HEK293 (cell line): ENCODE measurements around the gene HEMK1.
A peak's percentile ranks its signal among the peaks of the same experiment; 100 is the strongest.

Experiments
- CTCF ChIA-PET: fragments of 350-600 bp; formaldehyde crosslinking; extraction: SDS; loops from one replicate; lab custom pipeline; 2021; ENCODE audit warnings: antibody characterized with exemption; lab: Yijun Ruan, JAX
- POLR2A ChIA-PET: fragments of 300-600 bp; formaldehyde crosslinking; extraction: SDS; loops from one replicate; lab custom pipeline; 2020; ENCODE audit warnings: antibody characterized with exemption, inconsistent platforms; lab: Yijun Ruan, JAX
- H3K27ac ChIP-seq: fragments of 200-500 bp; sonication (Bioruptor generic); 2 replicates; pipeline ENCODE4 v1.5.1; 2014; ENCODE audit warnings: low read depth, low read length, control low read depth, inconsistent platforms; ENCODE audit errors: extremely low read depth
- H3K36me3 ChIP-seq, 2 experiments: fragments of 200-500 bp in 1 of 2; sonication (Bioruptor generic) in 1 of 2; 1 replicate in 1 of 2; 2 replicates in 1 of 2; pipeline ENCODE4 v1.5.1; 2014 to 2017; ENCODE audit warnings: inconsistent platforms in 2 of 2, low read length in 2 of 2; ENCODE audit not compliant: control insufficient read depth in 2 of 2, insufficient read depth in 1 of 2
- H3K4me1 ChIP-seq: fragments of 200-500 bp; sonication (Bioruptor generic); 2 replicates; pipeline ENCODE4 v1.5.1; 2014; ENCODE audit warnings: mild to moderate bottlenecking, low read length, inconsistent platforms; ENCODE audit not compliant: control insufficient read depth, insufficient read depth
- H3K4me3 ChIP-seq: 2 replicates; pipeline ENCODE4 v1.5.1; 2011; ENCODE audit warnings: low read depth, mild to moderate bottlenecking, control low read depth, low read length, moderate library complexity
- H3K9me3 ChIP-seq: fragments of 200-500 bp; sonication (Bioruptor generic); 2 replicates; pipeline ENCODE4 v1.5.1; 2014; ENCODE audit warnings: low read depth, low read length, inconsistent platforms; ENCODE audit not compliant: control insufficient read depth, insufficient read depth
- EGR2 ChIP-seq: fragments of 450-650 bp; formaldehyde crosslinking; IDR thresholded peaks from 2 replicates; pipeline ENCODE4 v1.5.1; 2016; ENCODE audit warnings: low read depth, missing biosample characterization, missing genetic modification characterization
- GLI2 ChIP-seq: fragments of 450-650 bp; formaldehyde crosslinking; IDR thresholded peaks from 2 replicates; pipeline ENCODE4; 2017; ENCODE audit warnings: missing biosample characterization, missing genetic modification characterization, low read depth, borderline replicate concordance
- GLIS1 ChIP-seq: fragments of 450-650 bp; formaldehyde crosslinking; IDR thresholded peaks from 2 replicates; pipeline ENCODE4 v1.5.1; 2016; ENCODE audit warnings: missing biosample characterization, missing genetic modification characterization
- KLF1 ChIP-seq: fragments of 450-650 bp; formaldehyde crosslinking; IDR thresholded peaks from 2 replicates; pipeline ENCODE4 v1.5.1; 2016; ENCODE audit warnings: missing biosample characterization, missing genetic modification characterization
- KLF10 ChIP-seq: fragments of 450-650 bp; IDR thresholded peaks from 2 replicates; pipeline ENCODE4 v1.5.1; 2018; ENCODE audit warnings: missing biosample characterization, mild to moderate bottlenecking, missing genetic modification characterization
- KLF7 ChIP-seq: fragments of 450-650 bp; formaldehyde crosslinking; IDR thresholded peaks from 2 replicates; pipeline ENCODE4 v1.5.1; 2016; ENCODE audit warnings: missing biosample characterization, missing genetic modification characterization, borderline replicate concordance
- MYNN ChIP-seq: fragments of 450-650 bp; formaldehyde crosslinking; IDR thresholded peaks from 2 replicates; pipeline ENCODE4 v1.5.1; 2016; ENCODE audit warnings: missing biosample characterization, missing genetic modification characterization, borderline replicate concordance
- MZF1 ChIP-seq: fragments of 450-650 bp; formaldehyde crosslinking; IDR thresholded peaks from 2 replicates; pipeline ENCODE4 v1.5.1; 2017; ENCODE audit warnings: missing biosample characterization, missing genetic modification characterization, borderline replicate concordance
- PATZ1 ChIP-seq: fragments of 450-650 bp; formaldehyde crosslinking; IDR thresholded peaks from 2 replicates; pipeline ENCODE4 v1.5.1; 2016; ENCODE audit warnings: missing biosample characterization, missing genetic modification characterization
- SP3 ChIP-seq: fragments of 450-650 bp; formaldehyde crosslinking; IDR thresholded peaks from 2 replicates; pipeline ENCODE4 v1.5.1; 2016; ENCODE audit warnings: missing biosample characterization, missing genetic modification characterization
- ZBTB20 ChIP-seq: fragments of 450-650 bp; formaldehyde crosslinking; IDR thresholded peaks from 2 replicates; pipeline ENCODE4 v1.5.1; 2016; ENCODE audit warnings: missing biosample characterization, missing genetic modification characterization
- ZFP69B ChIP-seq: fragments of 450-650 bp; formaldehyde crosslinking; IDR thresholded peaks from 2 replicates; pipeline ENCODE4 v1.5.1; 2016; ENCODE audit warnings: missing biosample characterization, missing genetic modification characterization
- ZNF140 ChIP-seq: fragments of 450-650 bp; formaldehyde crosslinking; IDR thresholded peaks from 2 replicates; pipeline ENCODE4 v1.5.1; 2016; ENCODE audit warnings: missing biosample characterization, missing genetic modification characterization
- ZNF214 ChIP-seq: fragments of 450-650 bp; formaldehyde crosslinking; IDR thresholded peaks from 2 replicates; pipeline ENCODE4 v1.5.1; 2017; ENCODE audit warnings: missing biosample characterization, mild to moderate bottlenecking, missing genetic modification characterization, borderline replicate concordance
- ZNF221 ChIP-seq: fragments of 450-650 bp; formaldehyde crosslinking; IDR thresholded peaks from 2 replicates; pipeline ENCODE4 v1.5.1; 2017; ENCODE audit warnings: missing biosample characterization, missing genetic modification characterization, borderline replicate concordance
- ZNF223 ChIP-seq: fragments of 450-650 bp; formaldehyde crosslinking; IDR thresholded peaks from 2 replicates; pipeline ENCODE4 v1.5.1; 2016; ENCODE audit warnings: missing biosample characterization, missing genetic modification characterization
- ZNF335 ChIP-seq: fragments of 450-650 bp; formaldehyde crosslinking; conservative IDR thresholded peaks from 2 replicates; pipeline ENCODE4 v1.5.1; 2016; ENCODE audit warnings: missing biosample characterization, missing genetic modification characterization
- ZNF394 ChIP-seq: fragments of 450-650 bp; formaldehyde crosslinking; IDR thresholded peaks from 2 replicates; pipeline ENCODE4 v1.5.1; 2016; ENCODE audit warnings: missing biosample characterization, missing genetic modification characterization, mild to moderate bottlenecking, moderate library complexity, borderline replicate concordance
- ZNF514 ChIP-seq: fragments of 450-650 bp; formaldehyde crosslinking; IDR thresholded peaks from 2 replicates; pipeline ENCODE4 v1.5.1; 2016; ENCODE audit warnings: missing biosample characterization, missing genetic modification characterization
- ZNF626 ChIP-seq: fragments of 450-650 bp; sonication (Bioruptor Pico); formaldehyde crosslinking; IDR thresholded peaks from 2 replicates; pipeline ENCODE4 v1.5.1; 2018; ENCODE audit warnings: missing biosample characterization, missing genetic modification characterization, inconsistent platforms
- ZNF692 ChIP-seq: fragments of 450-650 bp; formaldehyde crosslinking; IDR thresholded peaks from 2 replicates; pipeline ENCODE4 v1.5.1; 2016; ENCODE audit warnings: missing biosample characterization, missing genetic modification characterization
- ZNF704 ChIP-seq: fragments of 450-650 bp; formaldehyde crosslinking; IDR thresholded peaks from 2 replicates; pipeline ENCODE4 v1.5.1; 2016; ENCODE audit warnings: missing biosample characterization, missing genetic modification characterization
- ZNF792 ChIP-seq: fragments of 450-650 bp; formaldehyde crosslinking; IDR thresholded peaks from 2 replicates; pipeline ENCODE4 v1.5.1; 2016; ENCODE audit warnings: missing biosample characterization, missing genetic modification characterization

The HEMK1 gene

GRCh38 chr3:50559702-50560101 lies 9.6 kb upstream of the HEMK1 start:
- TF ChIP-seq PATZ1 (tag by site-specific recombination), result no peak
- peak; percentile 73 for TF ChIP-seq GLIS1 (tag by site-specific recombination)
- TF ChIP-seq KLF1, result no peak
- TF ChIP-seq ZNF514 (tag by site-specific recombination), result no peak
- no peak for TF ChIP-seq ZNF335 (tag by site-specific recombination)
- no peak for TF ChIP-seq MYNN (tag by site-specific recombination)
- Histone ChIP-seq H3K4me3 (no peak overlapping the region), H3K36me3 (no peaks in the 10 kb centered on the region), H3K4me1 (no peaks in the 10 kb centered on the region), H3K27ac (no peak overlapping the region), H3K9me3 (no peaks in the 10 kb centered on the region)
- ChIA-PET POLR2A (interaction anchor here (1.2 to 1.8 kb wide), 2 partner anchors 9 to 52 kb away, joined by 3 to 6 read pairs; partner anchors contain the start of gene HEMK1), CTCF (interaction anchor here (0.7 to 1.9 kb wide), 3 partner anchors 9 to 17 kb away, joined by 3 to 7 read pairs (median 7); no protein-coding TSS in a partner anchor)

- POLR2A ChIA-PET, result no interaction called here
- CTCF ChIA-PET, result no interaction called here
- Histone ChIP-seq H3K4me3 (no peak overlapping the region), H3K36me3 (no peaks in the 10 kb centered on the region), H3K9me3 (no peaks in the 10 kb centered on the region), H3K4me1 (no peaks in the 10 kb centered on the region), H3K27ac (no peak overlapping the region)
- no peak for TF ChIP-seq KLF7
- no peak for TF ChIP-seq ZBTB20 (tag by site-specific recombination)
- TF ChIP-seq ZNF221 (tag by site-specific recombination), result no peak
- no peak for TF ChIP-seq ZNF214 (tag by site-specific recombination)
- no peak for TF ChIP-seq ZNF792
These were observed 6.5 kb upstream of the HEMK1 start for GRCh38 chr3:50562861-50563260.

GRCh38 chr3:50563867-50564266 lies 5.5 kb upstream of the HEMK1 start:
- TF ChIP-seq MZF1 (tag by site-specific recombination), result no peak
- peak; percentile 30; the same call in 1 of the 2 replicates for TF ChIP-seq ZFP69B (tag by site-specific recombination)
- TF ChIP-seq ZNF692, result peak; percentile 54
- Histone ChIP-seq H3K36me3 (no peaks in the 10 kb centered on the region), H3K4me1 (no peaks in the 10 kb centered on the region; the same call in 1 of the 2 replicates), H3K4me3 (no peak overlapping the region), H3K27ac (no peak overlapping the region), H3K9me3 (no peaks in the 10 kb centered on the region)
- ChIA-PET POLR2A (no interaction called here), CTCF (no interaction called here)

GRCh38 chr3:50564321-50564720 lies 5.0 kb upstream of the HEMK1 start:
- no peaks in the 10 kb centered on the region; the same call in 1 of the 2 replicates for H3K4me1 ChIP-seq
- POLR2A ChIA-PET, result no interaction called here
- H3K36me3 ChIP-seq, result no peaks in the 10 kb centered on the region
- no peak overlapping the region for H3K27ac ChIP-seq
- H3K9me3 ChIP-seq, result no peaks in the 10 kb centered on the region
- CTCF ChIA-PET, result no interaction called here
- no peak overlapping the region for H3K4me3 ChIP-seq
- TF ChIP-seq SP3 (tag by site-specific recombination) (no peak), KLF10 (tag by site-specific recombination) (no peak), ZNF626 (no peak), ZNF140 (tag by site-specific recombination) (no peak), ZNF223 (no peak), EGR2 (tag by site-specific recombination) (no peak), GLI2 (no peak), ZNF704 (tag by site-specific recombination) (no peak), ZNF394 (tag by site-specific recombination) (no peak)
